Stimulated activated CD4-positive, alpha-beta T cell treated with anti-CD3 and anti-CD28 coated beads, Interleukin-2, amount 100 ng/mL, for 48 hours (primary cell): ENCODE measurements around the gene UBE2A.

Experiments
- DNase-seq, 2 donors: peaks; one replicate each; pipeline ENCODE4 v3.0.0-alpha.2; 2020

UBE2A gene

GRCh38 chrX:119574394-119575266 is at the start of gene UBE2A:
Gene UBE2A (plus strand): TSS chrX:119574563. CDS start chrX:119574712, 149 bp downstream.
- peak; percentile 77 to 78 for DNase-seq

DNA sequence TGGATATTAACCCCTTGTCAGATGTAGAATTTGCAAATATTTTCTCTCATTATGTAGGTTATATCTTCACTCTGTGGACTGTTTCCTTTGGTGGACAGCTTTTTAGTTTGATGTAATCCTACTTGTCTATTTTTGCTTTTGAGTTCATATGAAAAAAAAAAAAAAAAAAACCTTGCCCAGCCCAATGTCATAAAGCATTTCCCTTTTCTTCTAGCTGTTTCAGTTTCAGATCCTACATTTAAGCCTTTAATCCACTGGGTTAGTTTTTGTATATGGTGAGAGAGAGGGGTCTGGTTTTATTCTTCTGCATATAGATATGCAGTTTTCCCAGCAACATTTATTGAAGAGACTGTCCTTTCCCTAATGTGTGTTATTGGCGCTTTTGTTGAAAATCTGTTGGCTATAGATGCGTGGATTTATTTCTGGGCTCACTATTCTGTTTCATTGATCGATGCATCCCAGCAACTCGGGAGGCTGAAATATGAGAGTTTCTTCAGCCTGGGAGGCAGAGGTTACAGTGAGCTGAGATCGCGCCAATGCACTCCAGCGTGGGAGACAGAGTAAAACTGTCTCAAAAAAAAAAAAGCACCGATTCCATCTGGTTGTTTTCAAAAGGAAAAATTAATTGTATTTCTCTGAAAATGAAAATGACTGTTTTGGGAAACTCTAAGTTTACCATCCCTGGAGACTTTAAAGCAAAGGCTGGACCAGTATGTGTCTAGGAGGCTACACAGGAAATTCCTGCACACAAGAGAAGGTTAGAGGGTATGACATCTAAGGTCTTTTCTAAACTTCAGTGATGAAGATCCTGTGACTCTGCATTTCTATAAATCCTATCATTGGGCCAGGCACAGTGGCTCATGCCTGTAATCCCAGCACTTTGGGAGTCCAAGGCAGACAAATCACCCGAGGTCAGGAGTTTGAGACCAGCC is 44.8 kb upstream of the UBE2A start:
- DNase-seq: no peak

GRCh38 chrX:119537487-119537886 is 36.9 kb upstream of the UBE2A start:
- DNase-seq: no peak

DNA sequence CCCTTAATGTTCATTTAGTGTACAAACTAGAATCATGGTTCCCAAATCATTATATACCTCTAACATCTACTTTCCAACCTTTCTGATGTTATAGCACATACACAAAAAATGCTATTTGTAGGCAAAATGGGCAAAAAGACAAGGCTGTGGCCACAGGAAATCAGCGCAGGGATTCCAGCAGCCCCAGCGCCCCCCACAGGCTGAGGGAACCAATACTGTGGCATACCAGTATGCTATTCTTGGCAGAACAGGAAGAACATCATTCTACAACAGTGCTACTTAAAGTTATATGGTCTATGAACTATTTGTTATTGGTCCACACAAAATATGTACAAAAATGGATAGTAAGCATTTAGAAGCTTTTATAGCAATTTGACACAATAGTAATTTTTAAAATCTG is 34.5 kb upstream of the UBE2A start:
- no peak for DNase-seq

DNA sequence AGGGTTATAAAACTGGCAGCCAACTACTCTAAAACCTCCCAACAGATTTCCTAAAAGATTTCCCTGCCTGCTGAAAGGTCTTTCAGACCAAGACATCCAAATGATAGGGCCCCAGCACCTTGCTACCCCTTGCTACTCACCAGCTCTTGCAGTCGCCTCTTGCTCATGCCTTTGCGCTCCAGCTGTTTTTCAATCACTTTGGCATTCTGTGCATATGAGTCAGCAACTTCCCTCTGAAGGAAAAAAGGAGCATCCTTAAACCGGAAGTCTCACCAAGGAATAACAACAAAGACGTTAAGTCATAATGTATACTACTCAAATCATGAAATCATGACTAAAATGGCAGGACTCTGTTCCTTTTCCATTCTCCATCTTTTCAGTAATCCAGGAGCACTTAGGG is 33.2 kb upstream of the UBE2A start:
- DNase-seq: no peak

DNA sequence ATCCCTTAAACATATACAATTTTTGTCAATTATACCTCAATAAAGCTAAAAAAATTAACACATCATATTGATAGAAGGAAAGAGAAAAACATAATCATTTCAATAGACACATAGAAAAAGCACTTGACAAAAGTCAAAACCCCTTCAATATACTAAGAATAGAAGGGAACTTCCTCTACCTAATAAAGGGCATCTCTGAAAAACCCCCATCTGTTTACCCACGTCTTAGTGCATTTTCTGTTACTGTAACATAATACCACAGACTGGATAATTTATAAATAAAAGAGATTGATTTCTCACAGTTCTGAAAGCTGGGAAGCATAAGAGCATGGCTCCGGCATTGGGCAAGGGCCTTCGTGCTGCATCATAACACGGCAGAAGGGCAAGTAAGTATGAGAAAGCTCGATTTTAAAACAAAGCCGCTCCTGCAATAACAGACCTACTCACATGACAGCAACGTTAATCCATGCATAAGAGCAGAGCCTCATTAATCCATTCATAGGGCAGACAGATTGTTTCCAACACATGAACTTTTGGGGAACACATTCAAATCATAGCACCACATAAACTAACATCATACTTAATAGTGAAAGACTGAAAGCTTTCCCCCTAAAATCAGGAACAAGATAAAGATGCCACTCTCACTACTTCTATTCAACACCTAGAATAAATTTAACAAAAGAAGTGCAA is 24.9 kb upstream of the UBE2A start:
- no peak for DNase-seq

DNA sequence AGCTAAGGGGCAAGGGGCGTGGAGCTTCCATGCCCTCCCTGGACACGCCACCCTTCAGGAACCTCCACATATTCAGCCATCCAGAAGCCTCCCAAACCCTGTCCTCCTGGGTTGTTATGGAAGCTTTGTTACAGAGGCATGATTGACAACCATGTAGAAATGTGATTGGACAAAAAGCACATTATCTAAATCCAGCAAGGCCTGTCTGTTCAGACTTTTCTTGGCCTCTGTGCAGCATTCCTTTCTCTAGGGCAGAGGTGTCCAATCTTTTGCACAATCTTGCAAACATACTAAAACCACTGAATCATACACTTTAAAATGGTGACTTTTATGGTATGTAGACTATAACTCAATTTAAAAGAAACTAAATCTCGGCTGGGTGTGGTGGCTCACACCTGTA is 21.9 kb upstream of the UBE2A start:
- DNase-seq: no peak

GRCh38 chrX:119565107-119565663 is 9.2 kb upstream of the UBE2A start, which contains the start of gene STEEP1:
Gene STEEP1 (minus strand): TSS chrX:119565409. CDS start chrX:119565355, 54 bp downstream.
- peak; percentile 74 to 79 for DNase-seq

GRCh38 chrX:119570351-119570835 is 4.0 kb upstream of the UBE2A start:
- no peak for DNase-seq

DNA sequence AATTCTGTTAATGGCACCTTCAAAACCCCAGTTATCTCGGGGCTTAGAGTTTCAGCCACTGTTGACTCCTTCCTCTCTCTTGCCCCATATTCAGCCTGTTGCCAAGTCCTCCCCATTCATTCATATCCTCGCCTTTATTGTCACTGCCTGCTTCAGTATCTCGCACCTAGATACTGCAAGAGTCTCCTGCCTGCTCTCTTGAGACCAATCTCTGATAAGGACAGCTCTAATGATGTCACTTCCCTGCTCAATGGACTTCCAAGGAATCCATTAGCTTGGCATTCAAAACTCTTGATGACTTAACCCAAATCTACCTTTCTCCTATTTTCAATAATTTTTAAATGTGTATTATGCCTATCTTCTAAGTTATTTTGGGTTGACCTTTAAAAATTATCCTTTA is 1.1 kb upstream of the UBE2A start:
- no peak for DNase-seq

GRCh38 chrX:119573840-119574393 is 446 bp upstream of the UBE2A start:
- no peak for DNase-seq

GRCh38 chrX:119579414-119579813 is 5.1 kb downstream of the UBE2A start:
- DNase-seq: no peak

- DNase-seq: no peak
Observed at GRCh38 chrX:119583431-119584059, 9.2 kb downstream of the UBE2A start.

- no peak for DNase-seq
Observed at GRCh38 chrX:119589810-119590209, 15.4 kb downstream of the UBE2A start.

DNA sequence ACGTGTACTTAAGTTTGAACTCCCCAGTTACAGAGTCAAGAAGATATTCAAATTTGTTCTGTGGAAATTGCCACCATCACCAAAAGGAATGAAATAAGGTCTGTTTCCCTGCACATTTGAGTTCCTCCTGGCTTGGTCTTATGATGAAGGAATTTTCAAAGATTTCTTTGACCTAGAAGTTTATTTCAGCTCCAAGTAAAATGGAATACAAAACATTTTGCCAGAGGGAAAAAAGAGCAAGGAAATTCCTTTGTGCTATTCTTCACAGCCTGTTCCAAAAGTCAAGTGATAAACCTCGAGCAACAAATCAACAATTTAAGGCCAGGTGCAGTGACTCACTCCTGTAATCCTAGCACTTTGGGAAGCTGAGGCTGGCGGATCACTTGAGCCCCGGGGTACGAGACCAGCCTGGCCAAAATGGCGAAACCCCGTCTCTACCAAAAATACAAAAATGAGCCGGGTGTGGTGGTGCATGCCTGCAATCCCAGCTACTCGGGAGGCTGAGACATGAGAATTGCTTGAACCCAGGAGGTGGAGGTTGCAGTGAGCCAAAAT is 28.4 kb downstream of the UBE2A start:
- DNase-seq: no peak

DNA sequence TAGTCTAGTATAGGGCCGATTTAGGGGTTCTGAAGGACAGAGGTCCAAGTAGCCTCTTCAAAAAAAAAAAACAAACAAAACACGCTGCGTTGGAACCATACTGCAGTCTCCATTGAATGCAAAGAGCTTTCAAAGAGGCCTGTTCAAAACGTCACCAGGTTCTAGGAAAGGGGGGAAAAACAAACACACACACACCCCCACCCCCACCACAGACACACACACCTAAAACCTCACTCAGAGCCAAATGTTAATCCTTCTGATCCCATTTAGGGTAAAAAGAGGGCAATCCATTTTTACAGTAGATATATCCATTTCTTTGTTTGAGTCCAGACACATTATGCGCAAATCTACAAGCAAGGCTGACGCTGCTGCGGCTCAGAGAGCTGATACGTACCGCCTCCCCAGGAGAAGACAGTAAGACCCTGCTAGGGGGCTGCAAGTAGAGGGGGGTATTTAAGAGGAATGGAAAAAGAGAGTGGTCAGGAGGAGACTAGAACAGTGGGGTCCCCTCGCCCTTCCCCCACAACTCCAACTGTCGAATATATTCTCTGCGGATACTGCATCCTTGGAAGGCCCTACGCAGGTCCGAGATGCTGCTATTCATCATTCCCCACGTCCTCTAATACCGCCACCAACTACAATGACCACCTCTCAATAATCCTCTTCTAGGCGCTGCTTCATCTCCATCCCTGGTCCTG is 30.6 kb downstream of the UBE2A start:
- DNase-seq: no peak

DNA sequence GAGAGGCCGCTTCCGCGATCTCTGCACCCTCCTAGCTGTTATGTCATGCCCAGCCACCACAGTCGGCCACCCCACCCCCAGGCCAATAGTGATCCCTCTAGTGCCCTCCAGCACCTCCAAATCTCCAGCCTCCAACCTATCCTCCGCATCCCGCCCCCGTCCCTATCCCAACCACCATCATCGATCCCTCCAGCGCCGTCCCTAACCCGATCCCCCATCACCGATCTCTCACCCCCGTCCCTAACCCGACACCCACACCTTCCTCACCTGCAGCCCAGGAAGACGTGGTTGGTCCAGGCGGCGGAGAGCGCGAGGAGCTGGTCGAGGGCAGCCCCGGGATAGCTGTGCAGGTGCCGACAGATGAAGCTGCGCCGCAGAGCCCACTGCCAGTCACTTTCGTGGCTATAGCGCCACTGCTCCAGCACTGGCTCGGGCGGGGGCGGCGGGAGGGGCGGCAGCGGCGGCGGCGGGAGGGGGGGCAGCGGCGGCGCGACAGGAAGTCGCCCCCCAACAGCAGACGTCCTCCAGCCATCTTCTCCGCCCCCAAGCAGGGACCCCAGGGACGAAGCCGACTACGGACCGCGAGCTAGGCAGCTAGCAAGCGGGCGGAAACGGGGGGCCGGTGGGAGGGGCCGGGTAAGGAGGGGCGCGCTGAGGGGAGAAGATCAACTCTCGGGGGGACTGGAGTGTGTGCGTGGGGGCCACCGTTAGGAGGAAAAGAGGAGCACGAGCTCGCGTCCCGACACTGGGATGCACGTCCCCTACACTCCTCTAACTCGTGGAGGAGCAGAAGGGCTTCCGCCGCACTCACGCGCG is 31.3 kb downstream of the UBE2A start:
- DNase-seq: peak; percentile 15 to 16

- DNase-seq: peak; percentile 81 to 82
Observed at GRCh38 chrX:119606280-119607017, 32.1 kb downstream of the UBE2A start, which contains the start of gene NKRF. Gene NKRF (minus strand): TSS chrX:119606424.

DNA sequence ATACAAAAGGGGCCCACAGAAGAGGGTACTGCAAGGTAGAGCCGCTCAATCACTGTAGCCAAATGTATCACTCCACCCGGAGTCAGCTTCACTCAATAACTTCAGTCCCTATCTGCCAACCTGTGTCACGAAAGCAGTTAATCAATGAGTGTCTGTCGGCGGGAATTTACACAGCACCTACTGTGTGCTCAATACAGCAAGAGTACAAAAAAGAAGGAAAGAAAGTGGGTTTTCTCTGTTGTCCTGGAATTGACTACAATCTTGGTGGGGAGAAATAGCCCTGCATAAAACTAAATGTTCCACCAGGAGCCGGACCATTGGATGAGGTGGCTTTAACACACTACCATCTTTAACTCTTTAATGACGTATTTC is 32.6 kb downstream of the UBE2A start:
- DNase-seq: no peak
